GM12873 (cell line): ENCODE measurements around the gene BEST4.
A peak's percentile ranks its signal among the peaks of the same experiment; 100 is the strongest.

Experiments
- CTCF ChIP-seq: IDR thresholded peaks from 2 replicates; pipeline ENCODE4 v1.5.1; 2012; ENCODE audit warnings: low read depth, mild to moderate bottlenecking, moderate library complexity, low read length, control low read depth; ENCODE audit not compliant: insufficient read depth; ENCODE audit errors: missing control alignments

The BEST4 gene

GRCh38 chr1:44822131-44822701 is 34.2 kb upstream of the BEST4 start:
- TF ChIP-seq CTCF = no peak

GRCh38 chr1:44821240-44821715 is 33.3 kb upstream of the BEST4 start:
- TF ChIP-seq CTCF = no peak

- peak; percentile 1 for TF ChIP-seq CTCF
Observed at GRCh38 chr1:44820328-44821239, 32.6 kb upstream of the BEST4 start.

GRCh38 chr1:44819608-44820327 is 31.8 kb upstream of the BEST4 start:
- TF ChIP-seq CTCF = peak; percentile 8

- no peak for TF ChIP-seq CTCF
Observed at GRCh38 chr1:44819196-44819607, 31.2 kb upstream of the BEST4 start.

- no peak for TF ChIP-seq CTCF
Observed at GRCh38 chr1:44817771-44818495, 30.0 kb upstream of the BEST4 start.

GRCh38 chr1:44817307-44817706 is 29.3 kb upstream of the BEST4 start:
- TF ChIP-seq CTCF = no peak
